Measurements from ENCODE around the gene MYO3B. TPM values are rescaled to one million over a fixed set of nuclear protein-coding genes. Genes with fewer than 3 reads are reported as not detected.
A peak's percentile ranks its signal among the peaks of the same experiment; 100 is the strongest.

The MYO3B gene
- total RNA-seq, 1 experiment from 2014 or later: not detected

DNA sequence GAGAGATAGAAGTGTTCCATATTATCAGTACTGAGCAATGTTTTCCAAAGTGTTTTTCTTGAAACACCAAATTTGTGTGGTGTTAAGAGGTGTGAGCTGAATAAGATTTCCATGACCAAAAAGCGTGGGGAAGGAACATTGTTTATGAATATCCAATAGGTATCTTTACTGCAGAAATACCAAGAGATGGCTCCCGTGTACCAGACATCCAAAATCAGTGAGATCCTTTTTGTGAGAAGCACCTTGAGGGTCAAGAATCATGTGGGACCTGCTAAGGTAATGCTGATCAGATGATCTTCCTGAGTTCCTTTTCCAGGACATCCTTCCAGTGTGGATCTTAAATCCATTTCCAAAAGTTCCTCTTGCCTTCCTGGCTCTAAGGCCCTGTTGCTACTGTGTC lies 246.0 kb downstream of the MYO3B start:
- H3K27me3 Mint-ChIP-seq (ENCODE audit: insufficient read depth, unreplicated experiment): peaks cover 11% of the 10 kb centered on the region
- intact Hi-C loops (cut with micrococcal nuclease): no loop called here
- H3K4me3 Mint-ChIP-seq (ENCODE audit: unreplicated experiment): no peak overlapping the region
- no peak for TF ChIP-seq CTCF (IDR thresholded peaks at IDR 0.05; ENCODE audit: unreplicated experiment)
- no peaks in the 10 kb centered on the region for H3K9me3 Mint-ChIP-seq (ENCODE audit: unreplicated experiment)
- no peaks in the 10 kb centered on the region for H3K36me3 Mint-ChIP-seq (ENCODE audit: insufficient read depth, unreplicated experiment)
- no peak overlapping the region for H3K27ac Mint-ChIP-seq (ENCODE audit: low read depth, unreplicated experiment)
- no TSS peak for BruUV-seq (replicated peaks)
- H3K4me1 Mint-ChIP-seq (ENCODE audit: insufficient read depth, unreplicated experiment): no peaks in the 10 kb centered on the region
- no peak for DNase-seq (ENCODE audit: unreplicated experiment)
- POLR2A ChIA-PET: interaction anchor here (0.7 to 0.9 kb wide), 2 partner anchors 109 to 347 kb away, joined by 3 read pairs; no protein-coding TSS in a partner anchor
- CTCF ChIA-PET: interaction anchor here (0.6 to 8.8 kb wide), 4 partner anchors 14 to 900 kb away, joined by 3 to 59 read pairs (median 3); no protein-coding TSS in a partner anchor

GRCh38 chr2:170425281-170425751 lies 247.4 kb downstream of the MYO3B start:
- DNase-seq (ENCODE audit: unreplicated experiment): peak; percentile 75
- Mint-ChIP-seq H3K27ac (ENCODE audit: low read depth, unreplicated experiment) (no peak overlapping the region), H3K9me3 (ENCODE audit: unreplicated experiment) (no peaks in the 10 kb centered on the region), H3K36me3 (ENCODE audit: insufficient read depth, unreplicated experiment) (no peaks in the 10 kb centered on the region), H3K4me1 (ENCODE audit: insufficient read depth, unreplicated experiment) (no peaks in the 10 kb centered on the region), H3K27me3 (ENCODE audit: insufficient read depth, unreplicated experiment) (peaks cover 11% of the 10 kb centered on the region), H3K4me3 (ENCODE audit: unreplicated experiment) (no peak overlapping the region)
- intact Hi-C loops (cut with micrococcal nuclease): no loop called here
- ChIA-PET POLR2A (interaction anchor here (0.6 to 1.3 kb wide), 8 partner anchors 14 to 314 kb away, joined by 3 to 7 read pairs (median 3); no protein-coding TSS in a partner anchor), CTCF (interaction anchor here (0.6 to 8.8 kb wide), 7 partner anchors 10 to 433 kb away, joined by 3 to 59 read pairs (median 3); no protein-coding TSS in a partner anchor)
- BruUV-seq (replicated peaks): no TSS peak
- TF ChIP-seq CTCF (IDR thresholded peaks at IDR 0.05; ENCODE audit: unreplicated experiment): no peak

- intact Hi-C loops (cut with micrococcal nuclease): no loop called here
- TF ChIP-seq CTCF (IDR thresholded peaks at IDR 0.05; ENCODE audit: unreplicated experiment): no peak
- POLR2A ChIA-PET: interaction anchor here (0.7 kb wide), 1 partner anchor 190 kb away, joined by 3 read pairs; no protein-coding TSS in a partner anchor
- no peaks in the 10 kb centered on the region for H3K4me1 Mint-ChIP-seq (ENCODE audit: insufficient read depth, unreplicated experiment)
- CTCF ChIA-PET: interaction anchor here (1.1 to 8.8 kb wide), 3 partner anchors 19 to 383 kb away, joined by 4 to 59 read pairs (median 5); no protein-coding TSS in a partner anchor
- H3K27me3 Mint-ChIP-seq (ENCODE audit: insufficient read depth, unreplicated experiment): no peaks in the 10 kb centered on the region
- no peak for DNase-seq (ENCODE audit: unreplicated experiment)
- no peaks in the 10 kb centered on the region for H3K9me3 Mint-ChIP-seq (ENCODE audit: unreplicated experiment)
- H3K36me3 Mint-ChIP-seq (ENCODE audit: insufficient read depth, unreplicated experiment): no peaks in the 10 kb centered on the region
- no peak overlapping the region for H3K27ac Mint-ChIP-seq (ENCODE audit: low read depth, unreplicated experiment)
- H3K4me3 Mint-ChIP-seq (ENCODE audit: unreplicated experiment): no peak overlapping the region
- no TSS peak for BruUV-seq (replicated peaks)
Measured at GRCh38 chr2:170428868-170429267, 250.9 kb downstream of the MYO3B start.

- BruUV-seq (replicated peaks): no TSS peak
- Mint-ChIP-seq H3K9me3 (ENCODE audit: unreplicated experiment) (no peaks in the 10 kb centered on the region), H3K27ac (ENCODE audit: low read depth, unreplicated experiment) (no peak overlapping the region), H3K4me1 (ENCODE audit: insufficient read depth, unreplicated experiment) (no peaks in the 10 kb centered on the region), H3K36me3 (ENCODE audit: insufficient read depth, unreplicated experiment) (no peaks in the 10 kb centered on the region), H3K4me3 (ENCODE audit: unreplicated experiment) (no peak overlapping the region), H3K27me3 (ENCODE audit: insufficient read depth, unreplicated experiment) (no peaks in the 10 kb centered on the region)
- ChIA-PET POLR2A (no interaction called here), CTCF (no interaction called here)
- no peak for TF ChIP-seq CTCF (IDR thresholded peaks at IDR 0.05; ENCODE audit: unreplicated experiment)
- intact Hi-C loops (cut with micrococcal nuclease): no loop called here
- no peak for DNase-seq (ENCODE audit: unreplicated experiment)
Measured at GRCh38 chr2:170432823-170433222, 254.9 kb downstream of the MYO3B start.
